ENCODE measurements around the gene C16orf96. TPM values are rescaled to one million over a fixed set of nuclear protein-coding genes. Genes with fewer than 3 reads are reported as not detected.
A peak's percentile ranks its signal among the peaks of the same experiment; 100 is the strongest.

C16orf96 gene
- total and polyA plus RNA-seq, 2 of the 13 experiments (the other 11 are each of a cell fraction or from before 2014, with no cell fraction given) = 0.03 TPM; not detected in 1

GRCh38 chr16:4613636-4614570 is 57.8 kb downstream of the C16orf96 start (continued):
- TF ChIP-seq AFF4 (CRISPR knock-in tag; IDR thresholded peaks at IDR 0.05) (0 out of 2 replicates have a peak, but pooled peaks have one; percentile 1), MAFK (conservative IDR thresholded peaks at IDR 0.05 in 1 of 2, IDR thresholded peaks at IDR 0.05 in 1 of 2; ENCODE audit: low read length in 2 of 2) (no peak), HNF1B (CRISPR knock-in tag; IDR thresholded peaks at IDR 0.05) (no peak), CENPX (CRISPR knock-in tag; IDR thresholded peaks at IDR 0.05) (no peak), ZNF235 (CRISPR knock-in tag; IDR thresholded peaks at IDR 0.05; ENCODE audit: borderline replicate concordance) (0 out of 2 replicates have a peak, but pooled peaks have one; percentile 17), ZBTB46 (CRISPR knock-in tag; IDR thresholded peaks at IDR 0.05; ENCODE audit: borderline replicate concordance) (no peak), KLF12 (CRISPR knock-in tag; IDR thresholded peaks at IDR 0.05; ENCODE audit: borderline replicate concordance) (0 out of 2 replicates have a peak, but pooled peaks have one; percentile 6), ZNF543 (CRISPR knock-in tag; IDR thresholded peaks at IDR 0.05) (peak; percentile 7; the same call in 1 of the 2 replicates), SAP130 (CRISPR knock-in tag; IDR thresholded peaks at IDR 0.05; ENCODE audit: low read depth) (peak; percentile 73; the same call in 1 of the 2 replicates), ZNF331 (CRISPR knock-in tag; IDR thresholded peaks at IDR 0.05) (no peak), ZNF580 (CRISPR knock-in tag; IDR thresholded peaks at IDR 0.05; ENCODE audit: borderline replicate concordance, low read depth) (no peak)

All from HepG2 (cell line).